G401 (cell line): Measurements from ENCODE around the gene CPXM1. TPM values are rescaled to one million over a fixed set of nuclear protein-coding genes. Genes with fewer than 3 reads are reported as not detected.

ENCODE experiments used
- total RNA-seq: library from RNA; depleted of rRNA; stranded (reverse); fragments of >200 nt; shearing (Covaris generic); gene quantifications from 2 replicates; pipeline ENCODE4 v1.2.3, GENCODE V29; 2014; rRNA removed

CPXM1 gene
- total RNA-seq, 1 experiment from 2014 or later, result 41.8 TPM

Other genes starting within 250 kb of the CPXM1 start
- gene NOP56, start 148.0 kb downstream of the CPXM1 start, total RNA-seq, result 249 and 340 TPM in 2 replicates
- 204 and 239 TPM in 2 replicates for gene IDH3B, start 136.4 kb downstream of the CPXM1 start, total RNA-seq
- 0.25 TPM in 1 of 2 replicates, not detected in the other for gene EBF4, start 107.8 kb downstream of the CPXM1 start, total RNA-seq
- gene C20orf141, start 14.4 kb upstream of the CPXM1 start, total RNA-seq, result not detected in 2 replicates
- gene TMEM239, start 15.7 kb upstream of the CPXM1 start, total RNA-seq, result not detected in 2 replicates
- 25.2 and 45.7 TPM in 2 replicates for gene PCED1A, start 40.0 kb upstream of the CPXM1 start, total RNA-seq
- gene VPS16, start 40.1 kb upstream of the CPXM1 start, total RNA-seq, result 41.2 and 45.5 TPM in 2 replicates
- 45.5 and 83.7 TPM in 2 replicates for gene PTPRA, start 72.9 kb upstream of the CPXM1 start, total RNA-seq
- gene GNRH2, start 243.0 kb upstream of the CPXM1 start, total RNA-seq, result not detected in 2 replicates
- 105 and 142 TPM in 2 replicates for gene MRPS26, start 245.4 kb upstream of the CPXM1 start, total RNA-seq